Measurements from ENCODE around the gene KIF14.

Gene KIF14, protein sequence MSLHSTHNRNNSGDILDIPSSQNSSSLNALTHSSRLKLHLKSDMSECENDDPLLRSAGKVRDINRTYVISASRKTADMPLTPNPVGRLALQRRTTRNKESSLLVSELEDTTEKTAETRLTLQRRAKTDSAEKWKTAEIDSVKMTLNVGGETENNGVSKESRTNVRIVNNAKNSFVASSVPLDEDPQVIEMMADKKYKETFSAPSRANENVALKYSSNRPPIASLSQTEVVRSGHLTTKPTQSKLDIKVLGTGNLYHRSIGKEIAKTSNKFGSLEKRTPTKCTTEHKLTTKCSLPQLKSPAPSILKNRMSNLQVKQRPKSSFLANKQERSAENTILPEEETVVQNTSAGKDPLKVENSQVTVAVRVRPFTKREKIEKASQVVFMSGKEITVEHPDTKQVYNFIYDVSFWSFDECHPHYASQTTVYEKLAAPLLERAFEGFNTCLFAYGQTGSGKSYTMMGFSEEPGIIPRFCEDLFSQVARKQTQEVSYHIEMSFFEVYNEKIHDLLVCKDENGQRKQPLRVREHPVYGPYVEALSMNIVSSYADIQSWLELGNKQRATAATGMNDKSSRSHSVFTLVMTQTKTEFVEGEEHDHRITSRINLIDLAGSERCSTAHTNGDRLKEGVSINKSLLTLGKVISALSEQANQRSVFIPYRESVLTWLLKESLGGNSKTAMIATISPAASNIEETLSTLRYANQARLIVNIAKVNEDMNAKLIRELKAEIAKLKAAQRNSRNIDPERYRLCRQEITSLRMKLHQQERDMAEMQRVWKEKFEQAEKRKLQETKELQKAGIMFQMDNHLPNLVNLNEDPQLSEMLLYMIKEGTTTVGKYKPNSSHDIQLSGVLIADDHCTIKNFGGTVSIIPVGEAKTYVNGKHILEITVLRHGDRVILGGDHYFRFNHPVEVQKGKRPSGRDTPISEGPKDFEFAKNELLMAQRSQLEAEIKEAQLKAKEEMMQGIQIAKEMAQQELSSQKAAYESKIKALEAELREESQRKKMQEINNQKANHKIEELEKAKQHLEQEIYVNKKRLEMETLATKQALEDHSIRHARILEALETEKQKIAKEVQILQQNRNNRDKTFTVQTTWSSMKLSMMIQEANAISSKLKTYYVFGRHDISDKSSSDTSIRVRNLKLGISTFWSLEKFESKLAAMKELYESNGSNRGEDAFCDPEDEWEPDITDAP (N-terminal part only)

GRCh38 chr1:200620273-200621131 lies at the start of gene KIF14:
Gene KIF14, minus strand, starts transcription at chr1:200620751. Its CDS starts 2,028 bp downstream, at chr1:200618723.
- DNase-seq (ENCODE audit: low read depth in 2 of 2), result peak; percentile 88 to 89

GRCh38 chr1:200669314-200670241 lies 49.0 kb upstream of the KIF14 start, which contains the start of gene DDX59:
Gene DDX59, minus strand, starts transcription at chr1:200669907. Its CDS starts 3,167 bp downstream, at chr1:200666740.
- peak; percentile 88 to 94 for DNase-seq (ENCODE audit: low read depth in 2 of 2)

DNA sequence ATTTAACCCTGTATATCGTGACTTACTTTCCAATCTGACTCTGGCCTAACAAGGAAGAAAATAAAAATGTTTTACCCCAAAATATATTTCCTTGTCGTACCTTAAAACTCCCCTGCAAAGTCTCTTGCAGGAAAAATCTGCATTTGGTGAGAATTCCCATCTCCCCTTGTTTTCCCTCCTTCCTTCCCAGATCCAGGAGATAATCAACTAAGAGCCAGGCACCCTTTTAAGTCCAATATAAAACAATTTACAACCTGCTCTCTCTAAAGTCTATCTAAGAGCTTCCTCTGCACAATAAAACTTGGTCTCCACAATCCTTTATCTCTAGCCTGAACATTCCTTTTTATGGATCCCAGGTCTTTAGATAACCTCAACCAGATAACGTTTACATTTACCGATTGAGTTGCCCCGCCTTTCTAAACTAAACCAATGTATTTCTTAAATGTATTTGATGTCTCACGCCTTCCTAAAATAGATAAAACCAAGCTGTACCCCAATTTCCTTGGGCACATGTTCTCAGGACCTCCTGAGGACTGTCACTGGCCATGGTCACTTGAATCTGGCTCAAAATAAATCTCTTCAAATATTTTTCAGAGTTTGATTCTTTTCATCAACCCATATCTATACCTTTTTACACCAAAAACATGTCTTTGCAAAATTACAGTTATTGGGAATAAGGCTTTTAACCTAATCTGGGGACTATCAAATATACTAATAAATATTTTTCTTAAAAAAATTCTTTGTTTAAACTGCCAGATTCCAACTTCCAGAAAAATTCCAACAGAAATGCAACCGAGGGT lies 48.2 kb upstream of the KIF14 start:
- DNase-seq (ENCODE audit: low read depth in 2 of 2), result no peak

- no peak for DNase-seq (ENCODE audit: low read depth in 2 of 2)
Measured at GRCh38 chr1:200666309-200666708, 45.8 kb upstream of the KIF14 start.

- DNase-seq (ENCODE audit: low read depth in 2 of 2), result no peak
Measured at GRCh38 chr1:200665861-200666260, 45.3 kb upstream of the KIF14 start.

DNA sequence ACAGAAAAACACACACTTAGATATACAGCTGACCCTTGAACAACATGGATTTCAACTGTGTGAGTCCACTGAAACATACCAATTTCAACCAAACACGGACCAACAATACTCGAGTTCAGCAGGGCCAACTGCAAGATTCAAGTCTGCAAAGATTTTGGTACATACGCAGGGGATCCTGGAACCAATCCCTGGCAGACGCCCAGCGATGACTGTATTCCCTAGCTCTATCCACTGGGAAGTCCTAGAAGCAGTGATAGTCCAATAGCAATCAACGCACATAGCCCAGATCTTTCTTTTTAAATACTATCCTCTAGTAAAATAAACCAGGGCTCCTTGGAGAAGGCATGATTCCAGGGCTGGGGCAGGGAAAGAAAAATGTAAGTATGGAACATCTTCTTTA lies 40.2 kb upstream of the KIF14 start:
- no peak for DNase-seq (ENCODE audit: low read depth in 2 of 2)

DNA sequence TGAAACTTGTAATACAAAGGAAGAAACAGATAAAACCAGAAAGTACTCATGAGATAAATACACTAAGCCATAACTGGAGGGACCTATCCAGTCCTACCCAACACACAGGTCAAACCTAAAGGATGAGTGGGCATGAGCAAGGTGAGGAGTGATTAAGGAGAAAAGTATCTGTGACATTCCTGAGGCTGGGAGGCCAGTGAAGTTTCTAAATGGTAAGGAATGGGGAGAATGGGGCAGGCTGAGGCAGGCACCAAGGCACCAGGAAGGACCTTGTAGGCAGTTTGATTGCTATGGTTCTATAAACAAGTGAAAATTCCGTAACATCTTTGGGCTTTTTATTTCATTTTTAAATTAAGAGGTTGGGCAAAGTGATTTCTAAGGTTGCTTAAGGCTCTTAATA lies 38.7 kb upstream of the KIF14 start:
- no peak for DNase-seq (ENCODE audit: low read depth in 2 of 2)

- no peak for DNase-seq (ENCODE audit: low read depth in 2 of 2)
Measured at GRCh38 chr1:200658037-200658818, 37.7 kb upstream of the KIF14 start.

GRCh38 chr1:200654660-200655059 lies 34.1 kb upstream of the KIF14 start:
- DNase-seq (ENCODE audit: low read depth in 2 of 2), result no peak

DNA sequence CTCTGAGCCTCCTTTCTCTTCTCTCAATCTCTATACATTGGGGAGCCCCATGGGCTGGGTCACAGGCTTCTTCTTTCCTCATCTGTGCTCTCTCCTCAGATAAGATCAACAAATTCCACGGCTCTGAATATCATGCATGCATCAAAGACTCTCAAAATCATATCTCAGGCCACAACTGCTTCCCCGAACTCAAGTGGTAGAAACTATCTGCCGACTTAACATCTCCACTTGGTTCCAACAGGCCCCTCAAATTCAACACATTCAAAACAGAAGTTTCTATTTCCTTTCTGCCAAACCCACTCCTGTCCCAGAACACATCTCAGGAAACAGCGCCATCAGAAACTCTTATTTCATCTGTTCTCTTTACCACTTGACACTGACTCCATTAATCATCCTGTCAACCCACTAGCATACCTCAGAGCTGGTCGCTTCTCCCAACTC lies 32.5 kb upstream of the KIF14 start:
- no peak for DNase-seq (ENCODE audit: low read depth in 2 of 2)

GRCh38 chr1:200652378-200652777 lies 31.8 kb upstream of the KIF14 start:
- DNase-seq (ENCODE audit: low read depth in 2 of 2), result no peak

- no peak for DNase-seq (ENCODE audit: low read depth in 2 of 2)
Measured at GRCh38 chr1:200646515-200646914, 26.0 kb upstream of the KIF14 start.

- no peak for DNase-seq (ENCODE audit: low read depth in 2 of 2)
Measured at GRCh38 chr1:200644021-200644420, 23.5 kb upstream of the KIF14 start.

DNA sequence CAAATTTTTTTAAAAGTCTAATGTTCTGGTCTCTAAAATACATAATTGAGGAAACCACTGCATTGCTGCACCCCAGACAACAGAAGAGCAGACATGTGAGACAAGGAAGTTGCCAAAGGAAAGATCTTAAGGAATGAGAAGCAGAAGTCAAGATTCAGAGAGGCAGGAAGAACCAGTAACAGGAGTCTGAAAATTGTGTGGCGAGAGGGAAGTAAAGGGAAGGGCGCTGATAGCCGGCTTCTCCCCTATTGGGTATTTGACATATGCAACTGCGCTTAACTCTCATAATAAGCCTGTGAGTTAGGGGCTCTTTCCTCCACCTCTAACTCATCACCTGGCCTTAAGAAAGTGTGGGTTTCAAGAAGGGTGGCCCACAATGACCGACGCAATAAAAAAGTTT lies 21.9 kb upstream of the KIF14 start:
- DNase-seq (ENCODE audit: low read depth in 2 of 2), result no peak

GRCh38 chr1:200640963-200641401 lies 20.4 kb upstream of the KIF14 start:
- no peak for DNase-seq (ENCODE audit: low read depth in 2 of 2)

DNA sequence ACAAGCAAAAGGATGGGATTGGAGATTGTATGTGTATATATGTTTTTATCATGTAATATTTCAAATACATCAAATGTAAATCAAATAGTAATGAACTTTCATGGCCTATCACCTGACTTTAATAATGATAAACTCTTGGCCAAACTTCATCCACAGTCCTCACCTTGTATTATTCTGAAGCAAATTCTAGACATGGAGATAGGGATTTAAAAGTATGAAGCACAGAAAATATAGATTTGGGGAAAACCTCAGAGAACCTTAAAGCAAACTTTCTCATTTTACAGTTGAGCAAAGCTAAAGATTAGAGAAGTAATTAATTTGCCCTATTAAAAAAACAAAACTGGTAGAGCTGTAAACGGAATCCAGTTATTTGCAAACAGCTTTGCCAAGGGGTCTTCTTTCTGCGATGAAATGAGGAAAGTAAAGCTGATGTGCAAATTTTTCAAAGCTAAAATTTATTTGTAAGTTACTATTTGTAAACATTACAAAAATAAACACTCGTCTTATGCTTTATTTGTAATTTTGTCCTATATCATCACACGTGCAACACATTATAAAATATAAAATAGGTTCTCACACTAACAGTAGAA lies 19.9 kb upstream of the KIF14 start:
- no peak for DNase-seq (ENCODE audit: low read depth in 2 of 2)

GRCh38 chr1:200638073-200638472 lies 17.5 kb upstream of the KIF14 start:
- DNase-seq (ENCODE audit: low read depth in 2 of 2), result no peak

GRCh38 chr1:200636681-200637080 lies 16.1 kb upstream of the KIF14 start:
- no peak for DNase-seq (ENCODE audit: low read depth in 2 of 2)
